ENCODE results near the gene RNU5B-1.

GRCh38 chr15:65331811-65332210, 27.3 kb downstream of the RNU5B-1 start:
- TF ChIP-seq CTCF (IDR thresholded peaks at IDR 0.05; ENCODE audit: insufficient read depth, low read length, poor library complexity, severe bottlenecking) (no peak), EZH2phosphoT487 (conservative IDR thresholded peaks at IDR 0.05; ENCODE audit: low read length) (no peak)

Data from SU-DHL-6 (cell line).